ENCODE results near the gene KRTAP10-5. TPM values are rescaled to one million over a fixed set of nuclear protein-coding genes. Genes with fewer than 3 reads are reported as not detected.

KRTAP10-5 gene
- total RNA-seq, 1 experiment from 2014 or later, result not detected

- H3K27me3 ChIP-seq (ENCODE audit: insufficient read depth, low read length), result no peaks in the 10 kb centered on the region; the same call in 1 of the 2 replicates
- H3K9me3 ChIP-seq (ENCODE audit: control insufficient read depth in 1 of 2, insufficient read depth in 1 of 2, low read depth in 1 of 2, low read length in 2 of 2), result no peaks in the 10 kb centered on the region
- H2AFZ ChIP-seq (ENCODE audit: low read depth, low read length, poor library complexity, severe bottlenecking), result no peak overlapping the region
- no peak overlapping the region for H3K27ac ChIP-seq (ENCODE audit: low read depth, low read length)
- H4K20me1 ChIP-seq (ENCODE audit: insufficient read depth), result no peaks in the 10 kb centered on the region
- H3K4me1 ChIP-seq (ENCODE audit: control insufficient read depth in 1 of 2, insufficient read depth in 2 of 2, low read length in 2 of 2), result no peaks in the 10 kb centered on the region
- no peak overlapping the region for H3K4me2 ChIP-seq (ENCODE audit: low read length)
- intact Hi-C loops (cut with micrococcal nuclease), result no loop called here
- BruUV-seq (replicated peaks), result no TSS peak
- H3K4me3 ChIP-seq (replicated peaks in 1 of 2; ENCODE audit: low read depth in 1 of 2, low read length in 2 of 2), result no peak overlapping the region
- ATAC-seq (no peak), DNase-seq (ENCODE audit: low read depth, low spot score) (no peak)
- TF ChIP-seq SRF (IDR thresholded peaks at IDR 0.05; ENCODE audit: low read depth), result no peak
- no peak for TF ChIP-seq CTCF (IDR thresholded peaks at IDR 0.05 in 2 of 3, conservative IDR thresholded peaks at IDR 0.05 in 1 of 3; ENCODE audit: borderline replicate concordance in 1 of 3, insufficient read depth in 1 of 3, low read depth in 2 of 3, low read length in 2 of 3)
- TF ChIP-seq SP1 (IDR thresholded peaks at IDR 0.05; ENCODE audit: low read depth), result no peak
- no peak for TF ChIP-seq ZFX (IDR thresholded peaks at IDR 0.05)
- no peak for TF ChIP-seq FOSL1 (IDR thresholded peaks at IDR 0.05; ENCODE audit: low read depth)
- TF ChIP-seq POLR2AphosphoS5 (IDR thresholded peaks at IDR 0.05; ENCODE audit: low read depth, low read length), result no peak
- TF ChIP-seq POLR2A (IDR thresholded peaks at IDR 0.05; ENCODE audit: borderline replicate concordance, extremely low read depth, insufficient read depth, insufficient read length), result no peak
- TF ChIP-seq RAD21 (IDR thresholded peaks at IDR 0.05; ENCODE audit: low read depth), result no peak
- no peak for TF ChIP-seq REST (IDR thresholded peaks at IDR 0.05; ENCODE audit: low read depth)
- TF ChIP-seq CBX3 (IDR thresholded peaks at IDR 0.05; ENCODE audit: low read depth), result no peak
- H3K36me3 ChIP-seq (ENCODE audit: control insufficient read depth in 1 of 2, insufficient read depth in 2 of 2, low read length in 2 of 2), result no peaks in the 10 kb centered on the region
- RAD21 ChIA-PET (ENCODE audit: low non-redundant PET in 1 of 2, low total read pairs in 2 of 2, uncharacterized antibody in 2 of 2, unreplicated experiment in 2 of 2), result no interaction called here
- H3K9me2 ChIP-seq (ENCODE audit: insufficient read depth), result no peaks in the 10 kb centered on the region
- no peak overlapping the region for H3K9ac ChIP-seq (ENCODE audit: low read length)
- H3K79me2 ChIP-seq (ENCODE audit: insufficient read depth, low read length), result no peaks in the 10 kb centered on the region
- CTCF ChIA-PET, result no interaction called here
- POLR2A ChIA-PET, result no interaction called here
Measured at GRCh38 chr21:44555200-44555875, 25.1 kb downstream of the KRTAP10-5 start.
